ENCODE data around the gene GRIK3.

GRCh38 chr1:36836196-36836883, 198.0 kb downstream of the GRIK3 start:
- TF ChIP-seq POLR2A (IDR thresholded peaks at IDR 0.05) (no peak), CTCF (IDR thresholded peaks at IDR 0.05) (no peak)
